Measurements from ENCODE around the gene THOC6.
"Not testable (repeated sequence)": the region's sequence is repeated elsewhere in the genome, so short reads cannot be mapped to it uniquely, and the experiment has no call there.

THOC6 gene

DNA sequence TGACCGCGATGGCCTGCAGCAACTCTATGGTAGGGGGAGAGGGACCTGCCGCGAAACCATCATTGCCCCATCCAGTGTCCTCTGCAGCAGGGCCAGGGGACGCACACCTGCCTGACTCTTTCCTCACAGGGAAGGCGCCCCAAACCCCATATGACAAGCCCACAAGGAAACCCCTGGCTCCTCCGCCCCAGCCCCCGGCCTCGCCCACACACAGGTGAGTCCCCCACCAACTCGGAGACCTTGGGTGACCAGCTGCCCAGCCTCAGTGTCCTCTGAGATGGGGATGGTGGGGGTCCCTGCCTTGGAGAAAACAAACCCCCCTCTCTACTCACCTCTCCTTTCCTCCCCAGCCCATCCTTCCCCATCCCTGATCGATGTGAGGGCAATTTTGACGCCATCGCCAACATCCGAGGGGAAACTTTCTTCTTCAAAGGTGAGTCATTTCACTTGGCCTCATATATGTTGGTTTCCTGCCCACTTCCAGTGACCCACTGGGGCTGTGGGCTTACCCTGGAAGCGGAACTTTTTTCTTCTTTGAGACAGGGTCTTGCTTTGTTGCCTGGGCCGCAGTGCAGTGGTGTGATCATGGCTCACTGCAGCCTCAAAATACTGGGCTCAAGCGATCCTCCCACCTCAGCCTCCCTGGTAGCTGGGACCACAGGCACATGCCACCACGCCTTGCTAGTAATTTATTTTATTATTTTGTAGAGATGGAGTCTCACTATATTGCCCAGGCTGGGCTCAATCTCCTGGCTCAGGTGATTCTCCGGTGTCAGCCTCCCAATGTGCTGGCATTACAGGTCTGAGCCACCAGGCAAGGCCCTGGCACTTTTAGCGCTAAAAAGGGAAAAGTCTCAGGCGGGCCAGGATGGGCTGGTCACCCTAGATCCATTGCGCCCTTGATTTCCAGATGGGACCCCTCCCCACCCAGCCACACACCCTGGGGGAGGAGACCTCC, 33.6 kb downstream of the THOC6 start:
- no peak for DNase-seq

DNA sequence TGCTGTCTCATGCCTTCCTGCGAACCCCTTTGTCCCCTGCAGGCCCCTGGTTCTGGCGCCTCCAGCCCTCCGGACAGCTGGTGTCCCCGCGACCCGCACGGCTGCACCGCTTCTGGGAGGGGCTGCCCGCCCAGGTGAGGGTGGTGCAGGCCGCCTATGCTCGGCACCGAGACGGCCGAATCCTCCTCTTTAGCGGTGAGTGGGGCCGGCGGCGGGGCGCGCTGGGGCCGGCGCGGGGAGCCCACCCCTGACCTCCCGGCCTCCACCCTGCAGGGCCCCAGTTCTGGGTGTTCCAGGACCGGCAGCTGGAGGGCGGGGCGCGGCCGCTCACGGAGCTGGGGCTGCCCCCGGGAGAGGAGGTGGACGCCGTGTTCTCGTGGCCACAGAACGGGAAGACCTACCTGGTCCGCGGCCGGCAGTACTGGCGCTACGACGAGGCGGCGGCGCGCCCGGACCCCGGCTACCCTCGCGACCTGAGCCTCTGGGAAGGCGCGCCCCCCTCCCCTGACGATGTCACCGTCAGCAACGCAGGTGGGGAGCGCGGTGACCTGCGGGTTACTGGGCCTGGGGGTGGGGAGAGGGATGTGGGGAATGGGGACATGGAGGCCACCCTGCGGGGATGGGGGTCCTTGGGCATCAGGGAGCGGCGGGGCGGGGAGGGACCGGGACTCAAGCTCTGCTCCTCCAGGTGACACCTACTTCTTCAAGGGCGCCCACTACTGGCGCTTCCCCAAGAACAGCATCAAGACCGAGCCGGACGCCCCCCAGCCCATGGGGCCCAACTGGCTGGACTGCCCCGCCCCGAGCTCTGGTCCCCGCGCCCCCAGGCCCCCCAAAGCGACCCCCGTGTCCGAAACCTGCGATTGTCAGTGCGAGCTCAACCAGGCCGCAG, 34.5 kb downstream of the THOC6 start:
- peak; percentile 45 for DNase-seq

DNA sequence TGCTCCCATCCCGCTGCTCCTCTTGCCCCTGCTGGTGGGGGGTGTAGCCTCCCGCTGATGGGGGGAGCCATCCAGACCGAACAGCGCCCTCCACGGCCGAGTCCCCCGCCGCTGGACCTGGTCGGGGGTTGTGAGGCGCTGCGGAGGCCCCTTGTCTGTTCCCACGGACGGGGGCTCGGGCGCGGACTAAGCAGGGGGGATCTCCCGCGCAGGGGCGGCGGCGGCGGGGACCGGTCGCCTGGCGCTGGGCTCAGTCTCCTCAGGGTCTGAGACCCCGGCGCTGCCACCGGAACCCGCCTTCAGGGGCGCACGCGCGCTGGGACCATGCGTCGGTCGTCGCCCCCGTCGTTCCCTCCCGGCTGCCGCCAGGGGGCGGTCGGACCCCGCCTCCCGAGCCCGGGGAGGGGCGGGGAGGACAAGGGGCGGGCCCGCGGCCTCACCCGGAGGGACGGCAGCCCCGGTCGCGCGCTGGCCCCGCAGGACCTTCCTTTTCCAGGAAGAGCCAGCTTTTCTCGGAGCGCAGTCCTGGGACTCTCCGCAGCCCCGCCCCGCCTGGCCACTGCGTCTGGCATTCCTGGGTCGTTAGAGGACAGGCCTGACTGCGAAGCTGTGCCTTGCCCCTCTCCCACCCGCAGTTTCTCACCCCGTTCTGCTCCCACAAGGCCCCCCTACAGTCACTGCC, 35.3 kb downstream of the THOC6 start:
- DNase-seq: peak; percentile 87

- DNase-seq: no peak
Measured at GRCh38 chr16:3059723-3060242, 35.9 kb downstream of the THOC6 start.

GRCh38 chr16:3060339-3061127, 36.7 kb downstream of the THOC6 start:
- no peak for DNase-seq

DNA sequence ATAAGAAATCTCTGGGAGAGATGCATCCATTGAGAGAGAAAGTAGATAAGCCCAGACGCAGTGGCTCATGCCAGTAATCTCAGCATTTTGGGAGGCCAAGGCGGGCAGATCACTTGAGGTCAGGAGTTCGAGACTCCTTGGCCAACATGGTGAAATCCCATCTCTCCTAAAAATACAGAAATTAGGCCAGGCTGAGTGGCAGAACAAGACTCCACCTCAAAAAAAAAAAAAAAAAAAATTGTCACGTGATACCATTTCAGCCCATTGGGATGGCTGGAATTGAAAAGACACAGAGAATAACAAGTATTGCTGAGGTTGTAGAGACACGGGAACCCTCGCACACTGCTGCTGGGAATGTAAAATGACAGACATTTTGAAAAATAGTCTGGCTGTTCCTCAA, 38.7 kb downstream of the THOC6 start:
- DNase-seq: no peak

DNA sequence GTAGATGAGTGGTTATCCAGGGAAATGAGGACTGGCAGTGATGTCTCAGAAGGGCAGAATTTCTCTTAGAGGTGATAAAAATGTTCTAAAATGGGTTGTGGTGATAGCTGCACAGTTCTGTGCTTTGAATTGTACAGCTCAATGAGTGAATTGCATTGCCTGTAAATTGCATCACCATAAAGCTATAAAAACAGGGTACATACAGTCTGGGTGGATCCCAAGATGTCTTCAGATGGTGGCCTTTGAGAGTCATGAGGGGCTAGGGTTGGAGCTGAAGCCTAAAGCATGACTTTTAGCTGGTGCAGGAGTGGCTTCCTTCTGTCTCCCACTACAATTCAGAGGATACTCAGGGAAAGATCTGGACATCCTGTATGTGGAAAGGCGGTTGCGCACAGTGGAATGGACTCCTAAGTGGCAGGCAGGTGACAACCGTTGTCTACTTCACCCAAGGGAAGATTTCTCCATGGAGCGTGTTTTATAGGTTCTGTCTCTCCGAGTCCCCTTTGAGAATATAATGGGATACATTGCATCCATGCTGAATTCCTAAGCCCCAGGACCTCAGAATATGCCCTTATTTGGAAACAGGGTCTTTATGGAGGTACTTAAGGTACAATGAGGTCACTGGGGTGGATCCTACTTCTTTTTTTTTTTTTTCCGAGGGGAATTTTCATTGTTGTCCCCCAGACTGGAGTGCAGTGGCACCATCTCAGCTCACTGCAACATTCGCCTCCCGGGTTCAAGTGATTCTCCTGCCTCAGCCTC, 40.0 kb downstream of the THOC6 start:
- DNase-seq: no peak

- peak; percentile 70 for DNase-seq
Measured at GRCh38 chr16:3065069-3065741, 41.4 kb downstream of the THOC6 start, which contains the start of gene IL32. IL32 (plus strand) TSS chr16:3065640; CDS start chr16:3065812, 172 bp downstream.

DNA sequence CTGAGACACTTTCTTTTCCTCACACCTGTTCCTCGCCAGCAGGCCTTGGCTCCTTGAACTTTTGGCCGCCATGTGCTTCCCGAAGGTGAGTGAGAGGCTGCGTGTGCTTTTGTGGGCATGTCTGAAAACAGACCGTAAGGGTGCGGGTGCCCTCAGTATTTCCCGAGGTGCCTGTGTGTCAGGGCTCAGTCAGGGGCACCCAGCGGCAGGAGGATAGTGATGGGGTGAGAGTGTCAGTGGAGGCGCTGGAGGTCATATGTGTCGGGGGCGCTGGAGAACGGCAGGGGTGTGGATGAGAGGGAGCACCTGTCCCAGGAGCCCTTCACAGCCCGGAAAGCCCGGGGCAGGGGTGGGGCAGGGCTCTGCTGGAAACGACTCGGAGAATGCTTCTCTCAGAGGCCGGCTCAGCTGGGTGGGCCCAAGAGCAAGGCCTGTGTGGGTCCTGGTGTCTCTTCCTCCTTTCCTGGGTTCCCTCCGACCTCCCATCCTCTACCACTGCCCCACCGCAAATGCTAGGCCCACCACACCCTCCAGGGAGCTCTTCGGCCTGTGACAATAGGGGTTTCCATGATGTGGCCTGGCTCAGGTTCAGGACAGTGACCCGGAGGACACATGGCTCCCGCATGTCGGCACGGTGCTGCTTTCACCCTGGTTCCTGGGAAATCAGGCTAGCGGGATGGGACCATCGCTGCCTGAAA, 42.1 kb downstream of the THOC6 start:
- no peak for DNase-seq

DNA sequence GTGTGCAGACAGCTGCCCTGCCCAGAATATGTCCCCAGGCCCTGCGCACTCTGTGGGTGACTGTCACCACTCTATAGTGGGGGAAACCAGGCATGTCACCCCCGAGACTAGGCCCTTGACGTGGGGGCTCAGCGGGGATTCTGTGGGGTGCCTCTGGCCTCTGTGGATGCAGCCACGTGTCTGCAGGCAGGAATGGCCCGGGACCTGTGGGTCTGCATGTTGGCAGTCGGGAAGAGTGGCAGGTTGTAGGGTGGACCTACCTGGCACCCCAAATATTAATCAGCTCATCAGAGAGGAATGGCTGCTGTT, 42.6 kb downstream of the THOC6 start:
- no peak for DNase-seq

GRCh38 chr16:3068487-3068886, 44.7 kb downstream of the THOC6 start:
- no peak for DNase-seq

- not testable (repeated sequence) for DNase-seq
Measured at GRCh38 chr16:3069146-3069545, 45.3 kb downstream of the THOC6 start.

- DNase-seq: no peak
Measured at GRCh38 chr16:3070608-3071111, 46.8 kb downstream of the THOC6 start.

DNA sequence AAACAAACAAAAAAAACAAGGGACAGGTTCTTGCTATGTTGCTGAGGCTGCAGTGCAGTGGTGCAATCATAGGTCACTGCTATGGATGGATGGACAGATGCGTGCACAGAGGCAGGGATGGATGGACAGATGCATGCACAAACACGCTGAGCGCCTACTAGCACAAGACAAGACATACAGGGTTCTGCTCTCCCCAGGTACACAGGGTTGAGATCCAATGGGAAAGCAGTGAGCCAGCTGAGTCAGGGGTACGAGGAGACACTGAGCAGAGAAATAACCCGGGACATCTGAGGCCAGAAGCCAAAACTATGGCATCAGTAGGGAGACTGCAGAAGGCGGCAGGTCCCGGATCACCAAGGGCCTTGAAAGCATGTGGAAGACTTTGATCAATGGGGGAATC, 47.8 kb downstream of the THOC6 start:
- no peak for DNase-seq

- not testable (repeated sequence) for DNase-seq
Measured at GRCh38 chr16:3072148-3072547, 48.3 kb downstream of the THOC6 start.

DNA sequence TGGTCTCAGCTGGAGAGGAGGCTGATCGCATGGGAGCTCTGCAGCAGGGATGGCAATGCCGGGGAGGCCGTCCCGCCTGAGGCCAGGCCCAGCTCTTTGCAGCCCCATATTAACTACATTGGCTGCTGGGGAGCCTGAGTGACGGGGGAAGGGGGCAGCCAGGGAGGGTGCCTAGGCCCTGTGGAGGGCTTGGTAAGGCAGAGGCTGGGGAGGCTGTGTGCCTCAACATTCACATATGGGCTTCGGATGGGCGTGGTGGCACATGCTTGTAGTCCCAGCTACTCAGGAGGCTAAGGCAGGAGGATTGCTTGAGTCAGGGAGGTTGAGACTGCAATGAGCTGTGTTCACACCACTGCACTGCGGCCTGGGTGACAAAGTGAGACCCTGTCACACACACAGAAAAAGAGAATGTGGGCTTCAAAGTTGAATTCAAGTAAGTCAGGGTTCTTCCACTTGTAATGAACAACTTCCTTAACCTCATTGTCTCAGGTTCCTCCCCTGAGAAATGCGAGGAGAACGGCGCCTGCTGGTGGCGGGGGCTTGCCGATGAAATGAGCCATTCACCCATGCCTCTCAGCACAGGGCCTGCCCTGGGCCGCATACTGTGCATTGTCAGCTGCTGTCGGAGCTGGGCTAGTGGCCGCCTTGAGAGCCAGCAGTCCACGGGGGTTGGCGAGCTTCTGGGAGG, 48.9 kb downstream of the THOC6 start:
- DNase-seq: not testable (repeated sequence)

GRCh38 chr16:3073448-3073847, 49.6 kb downstream of the THOC6 start:
- DNase-seq: no peak

DNA sequence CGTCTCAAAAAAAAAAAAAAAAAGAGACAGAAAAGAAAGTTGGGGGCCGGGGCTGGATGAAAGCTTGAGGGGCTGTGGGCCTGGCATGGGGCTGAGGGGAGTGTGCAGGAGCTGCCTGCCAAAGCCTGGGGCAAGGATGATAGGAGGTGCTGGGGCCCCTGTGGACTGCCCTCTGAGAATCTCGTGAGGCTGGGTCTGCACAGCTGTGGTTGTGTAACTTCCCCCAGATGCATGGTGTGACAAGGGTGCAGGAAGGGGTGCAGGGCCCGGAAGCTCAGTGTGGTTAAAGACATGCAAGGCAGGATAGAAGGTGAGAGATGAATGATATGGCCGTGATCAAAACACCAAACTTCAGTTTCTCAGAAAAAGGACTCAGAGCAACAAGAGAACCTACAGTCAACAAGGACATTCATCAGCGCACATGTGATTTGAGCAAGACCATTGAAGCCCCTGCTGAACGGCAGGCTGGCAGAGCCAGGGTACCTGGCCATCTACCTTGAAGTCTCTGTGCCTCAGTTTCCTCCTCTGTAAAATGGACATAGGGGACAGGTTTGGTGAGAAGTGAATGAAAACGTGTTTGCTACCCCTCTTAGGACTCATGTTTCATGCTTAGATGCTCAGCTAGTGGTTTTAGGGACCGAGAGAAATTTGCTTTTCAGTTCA, 51.2 kb downstream of the THOC6 start:
- DNase-seq: no peak

DNA sequence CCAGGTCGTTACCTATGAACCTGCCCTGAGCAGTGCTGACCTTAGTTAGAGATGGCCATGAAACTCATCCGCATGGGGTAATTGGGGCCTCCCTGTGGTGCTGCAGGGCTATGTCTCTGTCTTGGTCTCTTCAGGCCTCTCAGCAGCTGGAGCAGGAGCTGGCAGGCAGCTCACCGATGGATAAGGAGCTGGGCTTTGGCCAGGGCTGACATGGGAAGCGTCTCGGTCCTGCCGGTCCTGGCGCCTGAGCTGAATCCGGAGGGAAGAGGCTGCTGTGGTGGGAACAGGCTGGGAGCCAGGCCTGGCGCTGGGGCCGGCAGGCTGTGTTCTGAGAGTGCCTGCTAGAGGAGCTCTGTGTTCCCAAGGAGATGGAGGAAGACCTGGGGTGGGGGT, 51.7 kb downstream of the THOC6 start:
- DNase-seq: no peak

Measured in fibroblast of skin of right biceps (primary cell).